Pancreas (tissue), 10 donors: ENCODE data around the gene TXNDC2. TPM values are rescaled to one million over a fixed set of nuclear protein-coding genes. Genes with fewer than 3 reads are reported as not detected.

Experiments
- ATAC-seq, 4 donors: fragments of 200-7000 bp; cut with Tn5 transposase; one replicate each; pipeline versions ENCODE4 v1.8.0 to v1.9.1; 2020; ENCODE audit warnings: mild to moderate bottlenecking in 4 of 4, moderate library complexity in 4 of 4
- DNase-seq, 6 donors: peaks; one replicate each; pipeline ENCODE4 v3.0.0-alpha.2; 2020
- FAIRE-seq: peaks from 2 replicates; lab custom pipeline; 2012; peaks lifted over from hg19 to GRCh38; lab: Jason Lieb, UNC
- H3K27ac ChIP-seq, 4 donors: fragments of 200-600 bp; sonication (generic); 1 replicate in 3 of 4; 2 replicates in 1 of 4; pipeline versions ENCODE4 v1.5.0 to v1.8.0; 2020
- H3K27me3 ChIP-seq, 4 donors: fragments of 200-600 bp; one replicate each; pipeline ENCODE4 v1.8.0; 2021
- H3K36me3 ChIP-seq, 3 donors: fragments of 200-600 bp; sonication (generic) in 1 of 3; one replicate each; pipeline versions ENCODE4 v1.5.0 to v1.8.0; 2020 to 2021
- H3K4me1 ChIP-seq, 3 donors: fragments of 200-600 bp; one replicate each; pipeline ENCODE4 v1.8.0; 2021
- H3K4me3 ChIP-seq, 4 donors: fragments of 200-600 bp; sonication (generic) in 2 of 4; one replicate each; pipeline versions ENCODE4 v1.5.0 to v1.8.0; 2020 to 2021
- H3K9me3 ChIP-seq, 4 donors: fragments of 200-600 bp; one replicate each; pipeline ENCODE4 v1.8.0; 2021
- WGBS, 2 donors: extraction: QIAGEN DNeasy Blood & Tissue Kit; methylation state at CpG; one replicate each; pipeline ENCODE4 v1.1.7; 2013; 5-methylcytosine and 5-hydroxymethylcytosine counted together
- intact Hi-C, 3 donors: fragments of 100-400 bp; cut with DNase I; formaldehyde crosslinking; loops; one replicate each; pipeline versions ENCODE4 v1.11.1 to v1.14.2; 2022
- polyA plus RNA-seq, 2 donors: library from polyadenylated mRNA; stranded (reverse); fragments of 200-250 nt; gene quantifications; one replicate each; pipeline ENCODE4 v1.2.3, GENCODE V29; 2013
- total RNA-seq, 6 donors: library from RNA; stranded (reverse); fragmentation: NEBNext Ultra II Directional in 4 of 6; extraction: Animal tissue kit (Norgen Biotek cat#: 25700) in 4 of 6; gene quantifications; one replicate each; pipeline versions ENCODE4 v1.2.1 to v1.2.4, GENCODE V29; 2021 to 2023
- TF ChIP-seq, protein P1 (sequence below), 4 donors: fragments of 200-600 bp; sonication (generic) in 3 of 4; IDR thresholded peaks; one replicate each; pipeline versions ENCODE4 v1.5.0 to v1.8.0; 2021; ENCODE audit warnings: antibody characterized with exemption in 4 of 4
- donor health status: healthy with polysubstance abuse.
- donor health status: DM: no; HTN: no; CAD: no; lungs with moderate emphysema.
- donor health status: DM: no; HTN: no; CAD: no.
- donor health status: control.
- donor health status: control.
- donor health status: Bipolar disorder and iron deficiency.
- donor health status: DM: yes; HTN: yes; CAD: no.
- donor health status: DM: no; HTN: no; CAD: no.
- donor health status: DM: no; HTN: no; CAD: no.
- donor health status: DM: yes; HTN: yes; CAD: no.

Gene TXNDC2
- total and polyA plus RNA-seq, 8 donors: not detected

DNA sequence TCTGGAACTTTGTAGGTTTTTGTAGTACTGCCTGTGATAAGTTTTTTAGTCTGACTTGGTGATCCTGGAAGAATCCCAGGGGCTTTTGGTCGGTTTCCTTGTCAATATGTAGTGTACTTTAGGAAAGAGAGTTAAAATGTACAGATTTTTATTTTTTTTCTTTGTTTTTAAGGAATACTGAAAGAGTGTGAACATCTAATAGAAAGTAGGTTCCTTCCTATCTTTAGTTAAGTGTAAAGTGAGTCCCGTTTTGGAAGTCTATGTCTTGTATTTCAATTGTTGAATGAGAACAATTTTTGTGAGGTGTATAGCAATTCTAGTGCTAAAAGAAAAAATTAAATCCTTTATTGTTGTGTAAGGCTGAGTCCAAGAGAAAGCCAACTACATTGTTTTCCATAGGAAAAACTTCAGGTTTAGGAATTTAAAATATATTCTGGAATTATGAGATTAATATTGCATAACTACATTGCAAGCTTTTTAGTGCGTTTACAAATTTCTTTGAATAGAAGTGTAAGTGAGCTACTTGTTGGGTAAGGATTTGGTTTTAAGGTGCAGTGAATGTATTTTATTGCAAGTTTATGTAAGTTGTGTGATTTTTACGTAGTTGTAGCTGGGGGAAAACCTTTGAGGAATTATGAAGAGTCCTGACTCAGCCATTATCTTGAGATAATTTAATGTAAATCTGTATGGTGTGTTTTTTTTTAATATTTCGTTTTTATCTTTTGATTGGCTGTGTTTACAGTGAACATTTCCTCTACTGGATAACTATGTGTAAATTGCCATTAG, 29.7 kb downstream of the TXNDC2 start:
- H3K4me1 ChIP-seq: peaks cover 15 to 48% (median 44%) of the 10 kb centered on the region in 3 donors
- DNase-seq: no peak
- H3K36me3 ChIP-seq: no peaks in the 10 kb centered on the region
- no peaks in the 10 kb centered on the region for H3K9me3 ChIP-seq
- intact Hi-C loops: no loop called here
- H3K4me3 ChIP-seq: peak overlapping the region; percentile 78 to 98 (median 88)
- FAIRE-seq: no peak
- TF ChIP-seq, protein P1, sequence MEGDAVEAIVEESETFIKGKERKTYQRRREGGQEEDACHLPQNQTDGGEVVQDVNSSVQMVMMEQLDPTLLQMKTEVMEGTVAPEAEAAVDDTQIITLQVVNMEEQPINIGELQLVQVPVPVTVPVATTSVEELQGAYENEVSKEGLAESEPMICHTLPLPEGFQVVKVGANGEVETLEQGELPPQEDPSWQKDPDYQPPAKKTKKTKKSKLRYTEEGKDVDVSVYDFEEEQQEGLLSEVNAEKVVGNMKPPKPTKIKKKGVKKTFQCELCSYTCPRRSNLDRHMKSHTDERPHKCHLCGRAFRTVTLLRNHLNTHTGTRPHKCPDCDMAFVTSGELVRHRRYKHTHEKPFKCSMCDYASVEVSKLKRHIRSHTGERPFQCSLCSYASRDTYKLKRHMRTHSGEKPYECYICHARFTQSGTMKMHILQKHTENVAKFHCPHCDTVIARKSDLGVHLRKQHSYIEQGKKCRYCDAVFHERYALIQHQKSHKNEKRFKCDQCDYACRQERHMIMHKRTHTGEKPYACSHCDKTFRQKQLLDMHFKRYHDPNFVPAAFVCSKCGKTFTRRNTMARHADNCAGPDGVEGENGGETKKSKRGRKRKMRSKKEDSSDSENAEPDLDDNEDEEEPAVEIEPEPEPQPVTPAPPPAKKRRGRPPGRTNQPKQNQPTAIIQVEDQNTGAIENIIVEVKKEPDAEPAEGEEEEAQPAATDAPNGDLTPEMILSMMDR (IDR thresholded peaks at IDR 0.05): no peak
- H3K27ac ChIP-seq: peak overlapping the region; percentile 93 to 100 (median 96)
- 2 to 3% methylated on average over 5 of the region's 5 CpGs for WGBS, 2 donors
- no peaks in the 10 kb centered on the region for H3K27me3 ChIP-seq
- ATAC-seq: no peak

DNA sequence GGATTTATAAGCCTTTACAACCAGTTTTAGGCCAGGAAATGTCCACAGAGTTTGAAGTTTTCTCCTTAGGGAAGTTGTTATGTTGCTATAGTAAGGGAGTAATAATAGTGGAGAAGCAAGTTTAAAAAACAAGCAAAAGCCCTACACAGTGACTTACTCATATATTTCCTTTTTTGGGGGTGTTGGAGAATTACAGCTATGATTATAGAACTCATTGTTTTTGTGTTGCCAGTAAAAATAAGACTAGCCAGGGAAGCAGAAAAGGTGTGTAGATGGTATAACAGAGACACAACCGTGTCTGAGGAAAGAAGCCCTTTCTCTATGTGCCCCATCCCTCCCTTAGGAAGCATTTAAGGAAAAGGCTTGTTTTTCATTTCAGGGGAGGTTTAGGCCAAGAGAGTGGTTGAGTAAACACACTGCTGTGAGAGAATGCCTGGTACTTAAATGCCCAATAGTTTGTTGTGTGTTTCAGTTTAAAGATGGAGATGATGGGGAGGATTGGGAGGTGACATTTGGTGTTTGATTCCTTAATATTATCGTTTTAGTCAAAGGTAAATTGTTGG, 30.4 kb downstream of the TXNDC2 start:
- Histone ChIP-seq H3K36me3 (no peaks in the 10 kb centered on the region), H3K9me3 (no peaks in the 10 kb centered on the region), H3K27ac (peak overlapping the region in 2 of 4 donors; percentile 98 to 100), H3K4me3 (peak overlapping the region in 2 of 4 donors; percentile 88 to 98), H3K4me1 (peaks cover 19 to 54% (median 50%) of the 10 kb centered on the region in 3 donors), H3K27me3 (no peaks in the 10 kb centered on the region)
- TF ChIP-seq, protein P1 (IDR thresholded peaks at IDR 0.05): no peak
- FAIRE-seq (no peak), ATAC-seq (no peak), DNase-seq (no peak)
- 5 to 8% methylated on average over 2 of the region's 2 CpGs for WGBS, 2 donors
- intact Hi-C loops: no loop called here

DNA sequence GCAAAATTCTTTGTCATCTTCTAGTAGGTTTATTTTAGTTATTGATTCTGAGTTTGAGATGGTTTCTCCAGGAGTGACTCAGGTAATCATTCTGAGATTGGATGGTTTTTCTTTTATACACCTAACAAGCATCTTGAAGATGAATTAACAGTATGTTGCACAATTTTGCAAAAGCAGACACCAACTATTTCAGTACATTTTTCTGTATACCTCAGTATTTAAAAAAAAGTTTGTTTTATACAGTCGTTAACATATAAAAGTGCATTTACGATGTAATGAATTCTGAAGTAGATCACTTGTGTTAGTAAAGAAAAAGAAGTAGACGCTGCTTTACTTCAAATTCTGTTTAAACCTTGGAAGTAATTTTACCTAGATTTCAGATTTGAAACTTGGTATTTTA, 31.0 kb downstream of the TXNDC2 start:
- Histone ChIP-seq H3K4me3 (no peak overlapping the region), H3K27me3 (no peaks in the 10 kb centered on the region), H3K4me1 (peaks cover 22 to 59% (median 57%) of the 10 kb centered on the region in 3 donors), H3K27ac (peak overlapping the region in 2 of 4 donors; percentile 98 to 100), H3K9me3 (no peaks in the 10 kb centered on the region), H3K36me3 (no peaks in the 10 kb centered on the region)
- WGBS, 2 donors: 70 to 71% methylated on average over 3 of the region's 3 CpGs
- DNase-seq: no peak
- ATAC-seq: no peak
- intact Hi-C loops: no loop called here
- TF ChIP-seq, protein P1 (IDR thresholded peaks at IDR 0.05): no peak
- FAIRE-seq: no peak

DNA sequence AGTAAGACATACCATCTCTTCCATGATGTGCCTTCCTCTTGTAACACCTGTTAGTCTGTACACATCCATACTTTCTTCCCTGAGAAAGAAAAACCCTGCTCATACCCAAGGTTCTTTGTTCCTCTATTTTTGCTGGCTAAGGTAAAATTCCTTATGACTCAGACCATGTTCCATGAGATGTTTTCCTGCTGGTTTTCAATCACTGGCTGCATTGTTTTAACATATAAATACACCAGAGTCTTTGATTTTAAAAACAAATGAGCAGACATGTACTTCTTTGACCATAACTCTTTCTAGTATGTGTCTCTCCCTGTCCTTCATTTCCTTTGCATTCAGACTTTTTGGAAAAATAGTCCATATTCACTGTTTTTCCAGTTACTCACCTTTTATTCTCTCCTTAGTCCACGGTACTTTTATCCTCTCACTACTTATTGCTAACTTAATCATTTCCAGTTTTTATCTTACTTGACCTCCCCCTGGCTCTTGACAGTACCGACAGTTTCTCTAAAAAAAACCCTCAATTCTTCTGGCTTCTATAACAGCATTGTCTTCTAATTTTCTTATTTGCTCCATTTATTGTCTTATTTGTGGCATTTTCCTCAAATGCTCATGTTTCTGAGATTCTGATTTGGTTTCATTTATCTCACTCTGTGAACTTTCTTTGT, 32.4 kb downstream of the TXNDC2 start:
- FAIRE-seq (no peak), DNase-seq (no peak), ATAC-seq (no peak)
- no peak overlapping the region for H3K4me3 ChIP-seq
- H3K4me1 ChIP-seq: peaks cover 22 to 70% (median 69%) of the 10 kb centered on the region in 3 donors
- H3K27me3 ChIP-seq: no peaks in the 10 kb centered on the region
- intact Hi-C loops: no loop called here
- peak overlapping the region in 2 of 4 donors; percentile 9 to 24 for H3K27ac ChIP-seq
- 8 to 9% methylated on average over 2 of the region's 2 CpGs for WGBS, 2 donors
- no peaks in the 10 kb centered on the region for H3K9me3 ChIP-seq
- TF ChIP-seq, protein P1 (IDR thresholded peaks at IDR 0.05): no peak
- H3K36me3 ChIP-seq: no peaks in the 10 kb centered on the region
